ENCODE data around the gene PSRC1.

The PSRC1 gene

GRCh38 chr1:109312978-109313775 lies 30.2 kb upstream of the PSRC1 start:
- Histone ChIP-seq H3K27me3 (ENCODE audit: control insufficient read depth in 1 of 2, insufficient read depth in 1 of 2, low read length in 2 of 2) (peaks cover 0 to 4% of the 10 kb centered on the region in 2 experiments), H3K4me1 (ENCODE audit: control insufficient read depth, insufficient read depth, low read depth, low read length) (no peaks in the 10 kb centered on the region), H3K14ac (ENCODE audit: low read length in 2 of 2) (no peak overlapping the region), H3K4me2 (ENCODE audit: low read length, poor library complexity, severe bottlenecking) (no peak overlapping the region), H2BK120ac (ENCODE audit: low read depth, low read length) (no peak overlapping the region), H3K4ac (ENCODE audit: low read depth in 1 of 2, low read length in 2 of 2) (no peak overlapping the region), H3K9ac (ENCODE audit: low read length) (no peak overlapping the region), H3K4me3 (ENCODE audit: insufficient read depth in 1 of 2, low read depth in 1 of 2, low read length in 2 of 2) (no peak overlapping the region), H4K8ac (ENCODE audit: low read length) (no peak overlapping the region), H3K79me1 (replicated peaks; ENCODE audit: low read length, poor library complexity, severe bottlenecking) (no peaks in the 10 kb centered on the region), H4K91ac (ENCODE audit: low read length) (no peak overlapping the region), H3K36me3 (ENCODE audit: control insufficient read depth in 1 of 2, insufficient read depth in 2 of 2, low read depth in 1 of 2, low read length in 2 of 2) (peaks cover 13 to 26% of the 10 kb centered on the region in 2 experiments), H2BK15ac (ENCODE audit: low read depth, poor library complexity, severe bottlenecking) (no peak overlapping the region), H2AK5ac (ENCODE audit: low read length, severe bottlenecking) (no peak overlapping the region), H2AFZ (ENCODE audit: low read depth, low read length) (no peak overlapping the region), H3K27ac (ENCODE audit: low read length, poor library complexity, severe bottlenecking) (no peak overlapping the region), H2BK5ac (ENCODE audit: low read depth, low read length, poor library complexity, severe bottlenecking) (no peak overlapping the region), H3K9me3 (ENCODE audit: control insufficient read depth, low read length) (no peaks in the 10 kb centered on the region), H2BK12ac (ENCODE audit: low read length in 2 of 2) (no peak overlapping the region), H3K18ac (ENCODE audit: low read depth in 1 of 2, low read length in 2 of 2) (no peak overlapping the region), H3K23ac (ENCODE audit: low read length in 2 of 2) (no peak overlapping the region)
- no peak for DNase-seq
- WGBS, result 91% methylated on average over 9 of the region's 12 CpGs

DNA sequence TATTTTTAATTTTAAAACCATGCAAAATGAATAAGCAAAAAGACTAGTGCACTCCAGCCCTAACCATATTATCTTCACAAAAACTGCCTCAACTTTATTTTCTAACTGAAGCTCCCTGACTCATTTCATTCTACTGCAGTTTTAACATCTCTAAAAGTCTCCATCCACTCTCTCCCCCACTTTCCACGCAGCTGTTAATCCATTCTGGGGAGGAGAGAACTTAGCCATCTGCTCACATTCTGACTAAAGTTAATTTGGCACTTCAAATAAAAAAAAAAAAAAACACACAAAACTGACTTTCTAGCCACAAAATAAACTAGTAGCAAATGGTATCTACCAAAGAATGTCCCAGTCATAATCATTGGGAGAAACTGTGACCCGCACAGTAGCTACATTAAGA lies 29.3 kb upstream of the PSRC1 start:
- Histone ChIP-seq H3K14ac (ENCODE audit: low read length in 2 of 2) (no peak overlapping the region), H4K91ac (ENCODE audit: low read length) (no peak overlapping the region), H3K4me1 (ENCODE audit: control insufficient read depth, insufficient read depth, low read depth, low read length) (no peaks in the 10 kb centered on the region), H2BK15ac (ENCODE audit: low read depth, poor library complexity, severe bottlenecking) (no peak overlapping the region), H2BK12ac (ENCODE audit: low read length in 2 of 2) (no peak overlapping the region), H3K27me3 (ENCODE audit: control insufficient read depth in 1 of 2, insufficient read depth in 1 of 2, low read length in 2 of 2) (peaks cover 0 to 4% of the 10 kb centered on the region in 2 experiments), H3K18ac (ENCODE audit: low read depth in 1 of 2, low read length in 2 of 2) (no peak overlapping the region), H3K36me3 (ENCODE audit: control insufficient read depth in 1 of 2, insufficient read depth in 2 of 2, low read depth in 1 of 2, low read length in 2 of 2) (peaks cover 13 to 21% of the 10 kb centered on the region in 2 experiments), H3K4ac (ENCODE audit: low read depth in 1 of 2, low read length in 2 of 2) (no peak overlapping the region), H2AFZ (ENCODE audit: low read depth, low read length) (no peak overlapping the region), H3K27ac (ENCODE audit: low read length, poor library complexity, severe bottlenecking) (no peak overlapping the region), H3K9ac (ENCODE audit: low read length) (no peak overlapping the region), H3K4me2 (ENCODE audit: low read length, poor library complexity, severe bottlenecking) (no peak overlapping the region), H2AK5ac (ENCODE audit: low read length, severe bottlenecking) (no peak overlapping the region), H2BK5ac (ENCODE audit: low read depth, low read length, poor library complexity, severe bottlenecking) (no peak overlapping the region), H3K23ac (ENCODE audit: low read length in 2 of 2) (no peak overlapping the region), H2BK120ac (ENCODE audit: low read depth, low read length) (no peak overlapping the region), H3K9me3 (ENCODE audit: control insufficient read depth, low read length) (no peaks in the 10 kb centered on the region), H3K79me1 (replicated peaks; ENCODE audit: low read length, poor library complexity, severe bottlenecking) (no peaks in the 10 kb centered on the region), H3K4me3 (ENCODE audit: insufficient read depth in 1 of 2, low read depth in 1 of 2, low read length in 2 of 2) (no peak overlapping the region), H4K8ac (ENCODE audit: low read length) (no peak overlapping the region)
- 96% methylated on average over 2 of the region's 2 CpGs for WGBS
- DNase-seq, result no peak

GRCh38 chr1:109309347-109309746 lies 26.4 kb upstream of the PSRC1 start:
- Histone ChIP-seq H3K18ac (ENCODE audit: low read depth in 1 of 2, low read length in 2 of 2) (no peak overlapping the region), H3K4me3 (ENCODE audit: insufficient read depth in 1 of 2, low read depth in 1 of 2, low read length in 2 of 2) (no peak overlapping the region), H4K91ac (ENCODE audit: low read length) (no peak overlapping the region), H3K14ac (ENCODE audit: low read length in 2 of 2) (no peak overlapping the region), H3K27me3 (ENCODE audit: control insufficient read depth in 1 of 2, insufficient read depth in 1 of 2, low read length in 2 of 2) (peaks cover 0 to 11% of the 10 kb centered on the region in 2 experiments), H2BK12ac (ENCODE audit: low read length in 2 of 2) (no peak overlapping the region), H3K27ac (ENCODE audit: low read length, poor library complexity, severe bottlenecking) (no peak overlapping the region), H3K4ac (ENCODE audit: low read depth in 1 of 2, low read length in 2 of 2) (no peak overlapping the region), H2AK5ac (ENCODE audit: low read length, severe bottlenecking) (no peak overlapping the region), H3K9ac (ENCODE audit: low read length) (no peak overlapping the region), H3K4me1 (ENCODE audit: control insufficient read depth, insufficient read depth, low read depth, low read length) (peaks cover 2% of the 10 kb centered on the region), H2BK15ac (ENCODE audit: low read depth, poor library complexity, severe bottlenecking) (no peak overlapping the region), H2AFZ (ENCODE audit: low read depth, low read length) (no peak overlapping the region), H2BK120ac (ENCODE audit: low read depth, low read length) (no peak overlapping the region), H3K9me3 (ENCODE audit: control insufficient read depth, low read length) (no peaks in the 10 kb centered on the region), H3K4me2 (ENCODE audit: low read length, poor library complexity, severe bottlenecking) (no peak overlapping the region), H3K23ac (ENCODE audit: low read length in 2 of 2) (no peak overlapping the region), H3K36me3 (ENCODE audit: control insufficient read depth in 1 of 2, insufficient read depth in 2 of 2, low read depth in 1 of 2, low read length in 2 of 2) (peaks cover 6 to 17% of the 10 kb centered on the region in 2 experiments), H3K79me1 (replicated peaks; ENCODE audit: low read length, poor library complexity, severe bottlenecking) (no peaks in the 10 kb centered on the region), H4K8ac (ENCODE audit: low read length) (no peak overlapping the region), H2BK5ac (ENCODE audit: low read depth, low read length, poor library complexity, severe bottlenecking) (no peak overlapping the region)
- no peak for DNase-seq
- 96% methylated on average over 2 of the region's 2 CpGs for WGBS

DNA sequence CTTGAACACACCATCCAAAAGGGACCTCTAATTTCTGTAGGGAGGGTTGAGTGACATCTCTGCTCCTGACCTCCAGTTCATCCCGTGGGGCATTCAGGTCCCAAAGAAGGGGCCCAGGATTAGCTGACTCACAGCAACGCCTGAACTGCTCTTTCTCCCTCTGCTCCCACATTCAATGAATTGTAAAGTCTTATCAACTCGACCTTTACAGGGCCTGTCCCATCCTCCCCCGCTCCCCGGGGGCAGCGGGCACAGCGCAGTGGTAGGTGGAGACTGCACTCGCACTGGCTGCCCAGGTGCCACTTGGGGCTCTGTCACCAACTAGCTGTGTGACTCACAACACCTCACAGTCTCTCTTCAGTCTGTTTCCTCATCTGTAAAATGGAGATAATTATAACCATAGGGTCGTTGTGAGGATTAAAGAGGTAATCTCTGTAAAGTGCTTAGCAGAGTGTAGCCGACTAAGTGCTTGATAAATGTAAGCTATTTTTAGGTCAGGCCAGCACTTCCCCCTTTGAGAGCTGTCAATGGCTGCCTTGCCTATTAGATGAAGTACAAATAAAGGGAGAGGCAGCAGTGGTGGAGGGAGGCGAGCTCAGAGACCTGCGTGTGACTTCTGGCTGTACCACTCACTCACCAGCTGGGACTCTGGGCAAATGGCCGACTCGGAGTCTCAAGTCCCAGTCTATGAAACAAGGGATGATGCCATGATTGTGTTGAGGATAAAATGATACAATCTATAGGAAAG lies 24.5 kb upstream of the PSRC1 start:
- no peaks in the 10 kb centered on the region for H3K9me3 ChIP-seq (ENCODE audit: control insufficient read depth, low read length)
- H3K27ac ChIP-seq (ENCODE audit: low read length, poor library complexity, severe bottlenecking), result no peak overlapping the region
- peaks cover 0 to 21% of the 10 kb centered on the region in 2 experiments for H3K27me3 ChIP-seq (ENCODE audit: control insufficient read depth in 1 of 2, insufficient read depth in 1 of 2, low read length in 2 of 2)
- no peak overlapping the region for H2BK120ac ChIP-seq (ENCODE audit: low read depth, low read length)
- 68% methylated on average over 12 of the region's 14 CpGs for WGBS
- no peak overlapping the region for H3K23ac ChIP-seq (ENCODE audit: low read length in 2 of 2)
- H3K4ac ChIP-seq (ENCODE audit: low read depth in 1 of 2, low read length in 2 of 2), result no peak overlapping the region
- no peak overlapping the region for H2BK15ac ChIP-seq (ENCODE audit: low read depth, poor library complexity, severe bottlenecking)
- no peak overlapping the region for H3K4me2 ChIP-seq (ENCODE audit: low read length, poor library complexity, severe bottlenecking)
- no peak overlapping the region for H3K9ac ChIP-seq (ENCODE audit: low read length)
- H2BK5ac ChIP-seq (ENCODE audit: low read depth, low read length, poor library complexity, severe bottlenecking), result no peak overlapping the region
- no peaks in the 10 kb centered on the region for H3K79me1 ChIP-seq (replicated peaks; ENCODE audit: low read length, poor library complexity, severe bottlenecking)
- no peak overlapping the region for H3K14ac ChIP-seq (ENCODE audit: low read length in 2 of 2)
- H4K91ac ChIP-seq (ENCODE audit: low read length), result peak overlapping the region; percentile 45
- H2AFZ ChIP-seq (ENCODE audit: low read depth, low read length), result no peak overlapping the region
- no peak overlapping the region for H2AK5ac ChIP-seq (ENCODE audit: low read length, severe bottlenecking)
- no peak overlapping the region for H3K18ac ChIP-seq (ENCODE audit: low read depth in 1 of 2, low read length in 2 of 2)
- H3K36me3 ChIP-seq (ENCODE audit: control insufficient read depth in 1 of 2, insufficient read depth in 2 of 2, low read depth in 1 of 2, low read length in 2 of 2), result peaks cover 0 to 7% of the 10 kb centered on the region in 2 experiments
- no peak overlapping the region for H3K4me3 ChIP-seq (ENCODE audit: insufficient read depth in 1 of 2, low read depth in 1 of 2, low read length in 2 of 2)
- peaks cover 2% of the 10 kb centered on the region for H3K4me1 ChIP-seq (ENCODE audit: control insufficient read depth, insufficient read depth, low read depth, low read length)
- H2BK12ac ChIP-seq (ENCODE audit: low read length in 2 of 2), result no peak overlapping the region
- H4K8ac ChIP-seq (ENCODE audit: low read length), result no peak overlapping the region
- DNase-seq, result peak; percentile 33
